ENCODE data around the gene SPDYE2.
"Not testable (repeated sequence)": the region's sequence is repeated elsewhere in the genome, so short reads cannot be mapped to it uniquely, and the experiment has no call there.

Gene SPDYE2

GRCh38 chr7:102550808-102551422 is at the start of gene SPDYE2:
TSS of gene SPDYE2 (plus strand) at chr7:102551226. CDS start at chr7:102553256, 2,030 bp downstream.
- DNase-seq (ENCODE audit: low read depth in 2 of 2) = not testable (repeated sequence)

DNA sequence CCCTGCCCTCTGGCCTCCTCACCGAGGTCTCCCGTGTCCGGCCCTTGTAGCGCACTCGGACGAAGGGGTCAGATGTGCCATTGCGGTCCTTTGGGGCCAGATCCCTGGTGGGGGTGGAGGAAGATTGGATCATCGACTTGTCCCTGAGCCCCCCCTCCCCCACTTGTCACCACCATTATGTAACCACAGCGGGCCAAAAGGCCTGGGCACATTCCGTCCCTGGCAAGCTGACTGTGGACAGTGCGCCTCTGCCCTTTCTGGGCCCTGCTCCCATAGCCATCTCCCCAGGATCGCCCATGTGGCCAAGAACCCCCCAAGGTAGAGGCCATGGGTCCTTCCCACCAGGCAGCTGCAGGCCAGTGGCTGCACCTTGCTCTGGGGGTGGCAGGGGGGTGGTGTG is 47.9 kb upstream of the SPDYE2 start:
- not testable (repeated sequence) for DNase-seq (ENCODE audit: low read depth in 2 of 2)

DNA sequence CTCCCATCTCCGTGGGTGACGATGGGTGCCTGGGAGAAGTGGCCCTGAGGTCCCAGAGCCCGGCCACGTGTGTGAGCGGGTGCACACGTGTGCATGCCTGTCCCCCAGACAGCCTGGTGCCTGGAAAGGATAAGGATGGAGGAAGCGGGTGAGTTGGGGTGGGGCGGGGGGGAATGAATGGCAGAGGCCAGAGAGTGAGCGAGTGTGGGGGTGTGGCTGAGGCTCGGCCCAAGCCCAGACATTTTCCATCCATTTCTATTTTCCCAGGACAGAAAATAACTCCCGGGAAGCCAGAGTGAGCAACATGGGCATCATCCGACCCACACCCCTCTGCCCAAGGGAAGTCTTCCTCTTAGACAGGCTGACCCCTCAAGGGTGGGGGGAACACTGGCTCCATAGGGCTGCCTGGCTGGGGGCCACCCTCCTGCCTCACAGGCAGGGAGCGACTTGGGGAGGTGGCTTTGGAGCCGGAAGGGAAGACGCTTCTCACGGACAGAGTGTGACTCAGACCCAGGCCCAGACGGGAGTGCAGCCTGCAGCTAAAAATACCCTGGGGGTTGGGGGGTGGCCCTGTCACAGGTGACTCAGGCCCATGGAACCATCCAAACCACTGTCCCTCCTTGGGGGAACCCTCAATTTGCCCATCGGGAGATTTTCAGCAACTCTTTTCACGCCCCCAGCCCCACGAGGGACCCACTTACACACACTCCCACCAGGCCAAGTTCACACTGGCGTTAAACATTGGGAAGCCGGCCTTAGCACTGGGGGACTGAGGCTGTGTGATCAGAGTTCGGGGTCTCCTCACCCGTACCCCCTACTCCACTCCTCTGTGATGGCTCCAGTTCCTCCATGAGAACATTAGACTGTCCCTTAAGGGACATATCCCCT is 45.5 kb upstream of the SPDYE2 start:
- DNase-seq (ENCODE audit: low read depth in 2 of 2) = not testable (repeated sequence)

DNA sequence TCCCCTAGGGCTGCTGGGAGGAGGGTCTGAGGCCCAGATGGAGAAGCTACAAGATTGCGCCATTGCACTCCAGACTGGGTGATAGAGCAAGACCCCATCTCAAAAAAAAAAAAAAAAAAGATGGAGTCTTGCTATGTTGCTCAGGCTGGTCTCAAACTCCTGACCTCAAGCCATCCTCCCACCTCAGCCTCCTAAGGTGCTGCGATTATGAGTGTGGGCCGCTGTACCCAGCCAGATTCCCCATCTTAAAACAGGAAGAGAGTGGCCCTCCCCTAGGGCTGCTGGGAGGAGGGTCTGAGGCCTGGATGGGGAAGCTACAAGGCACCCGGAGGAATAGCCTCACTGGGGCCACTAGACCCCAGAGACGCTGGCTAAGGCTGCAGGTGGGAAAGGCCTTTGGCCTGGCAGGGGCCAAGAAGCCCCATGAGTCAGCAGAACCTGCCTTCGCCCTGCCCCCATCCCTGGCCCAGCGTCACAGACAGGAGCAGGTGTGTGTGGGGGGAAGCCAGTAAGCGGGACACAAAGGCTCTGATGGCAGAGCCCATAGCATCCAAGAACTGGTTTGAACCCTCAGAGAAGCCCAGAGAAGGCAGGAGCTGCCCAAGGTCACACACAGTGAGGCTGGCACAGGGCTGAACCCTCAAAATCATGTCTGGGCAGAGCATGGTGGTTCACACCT is 43.5 kb upstream of the SPDYE2 start:
- not testable (repeated sequence) for DNase-seq (ENCODE audit: low read depth in 2 of 2)

DNA sequence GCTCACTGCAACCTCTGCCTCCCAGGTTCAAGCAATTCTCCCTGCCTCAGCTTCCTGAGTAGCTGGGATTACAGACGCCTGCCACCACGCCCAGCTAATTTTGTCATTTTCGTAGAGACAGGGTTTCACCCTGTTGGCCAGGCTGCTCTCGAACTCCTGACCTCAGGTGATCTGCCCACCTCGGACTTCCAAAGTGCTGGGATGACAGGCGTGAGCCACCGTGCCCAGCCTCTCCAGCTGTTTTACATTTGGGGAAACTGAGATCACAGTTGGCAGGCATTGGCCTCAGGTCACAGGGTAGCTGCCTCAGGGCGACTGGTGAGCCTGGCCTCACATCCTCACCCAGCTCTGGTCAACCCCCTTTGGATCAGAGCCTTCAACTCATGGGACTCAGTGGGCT is 40.5 kb upstream of the SPDYE2 start:
- DNase-seq (ENCODE audit: low read depth in 2 of 2) = not testable (repeated sequence)

GRCh38 chr7:102511860-102512522 is 39.0 kb upstream of the SPDYE2 start:
- not testable (repeated sequence) for DNase-seq (ENCODE audit: low read depth in 2 of 2)

- not testable (repeated sequence) for DNase-seq (ENCODE audit: low read depth in 2 of 2)
Observed at GRCh38 chr7:102512642-102513221, 38.3 kb upstream of the SPDYE2 start.

GRCh38 chr7:102514881-102515721 is 35.9 kb upstream of the SPDYE2 start:
- not testable (repeated sequence) for DNase-seq (ENCODE audit: low read depth in 2 of 2)

GRCh38 chr7:102515889-102516288 is 35.1 kb upstream of the SPDYE2 start:
- DNase-seq (ENCODE audit: low read depth in 2 of 2) = not testable (repeated sequence)

DNA sequence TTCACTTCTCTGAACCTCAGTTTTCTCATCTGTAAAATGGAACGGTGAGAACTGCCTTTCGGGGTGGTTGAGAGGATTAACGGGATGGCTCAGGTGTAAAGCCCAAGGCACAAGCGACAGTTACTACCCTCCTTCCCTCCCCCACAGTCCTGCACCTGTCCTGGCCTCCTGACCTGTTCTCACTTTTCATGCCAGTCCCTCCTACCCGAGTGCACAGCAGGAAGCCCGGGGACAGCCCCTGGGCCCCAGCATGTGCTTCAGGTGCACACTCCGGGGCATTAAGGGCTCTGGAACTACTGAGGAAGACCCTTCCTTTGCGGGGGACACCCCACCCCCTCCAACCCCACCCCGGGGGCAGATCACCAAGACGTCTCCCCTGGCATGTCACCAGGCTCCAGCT is 34.1 kb upstream of the SPDYE2 start:
- not testable (repeated sequence) for DNase-seq (ENCODE audit: low read depth in 2 of 2)

DNA sequence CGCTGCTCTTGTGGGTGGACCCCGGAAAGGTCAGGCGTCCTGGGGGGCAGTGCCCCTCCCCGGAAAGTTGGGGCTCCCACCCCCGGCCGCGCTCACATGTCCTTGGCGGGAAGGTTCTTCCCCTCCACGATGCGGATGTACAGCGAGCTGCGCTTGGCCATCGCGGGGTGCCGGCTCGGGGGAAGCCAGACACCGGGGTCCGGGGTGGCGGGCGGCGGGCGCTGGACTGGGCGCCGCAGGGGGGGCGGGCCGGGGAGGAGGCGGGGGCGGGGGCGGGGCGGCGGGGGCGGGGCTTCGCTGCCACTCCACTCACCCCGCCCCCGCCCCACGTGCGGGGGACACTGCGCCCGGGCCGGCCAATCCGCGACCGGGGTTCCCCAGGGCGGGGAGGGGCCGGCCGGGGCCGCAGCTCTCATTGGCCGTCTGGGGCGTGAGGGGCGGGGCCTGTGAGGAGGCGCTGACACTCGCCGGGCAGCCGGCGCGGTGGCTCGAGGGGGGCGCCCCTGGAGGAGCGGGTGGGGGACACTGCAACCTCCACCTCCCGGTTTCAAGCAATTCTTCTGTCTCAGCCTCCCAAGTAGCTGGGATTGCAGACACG is 33.4 kb upstream of the SPDYE2 start, which contains the start of gene RASA4B:
Gene RASA4B (minus strand): TSS at position 228 of the 598 bp plus-strand sequence. CDS start 67 bp downstream, at position 161.
- DNase-seq (ENCODE audit: low read depth in 2 of 2) = not testable (repeated sequence)

- DNase-seq (ENCODE audit: low read depth in 2 of 2) = not testable (repeated sequence)
Observed at GRCh38 chr7:102520797-102521196, 30.2 kb upstream of the SPDYE2 start.

- not testable (repeated sequence) for DNase-seq (ENCODE audit: low read depth in 2 of 2)
Observed at GRCh38 chr7:102524803-102525202, 26.2 kb upstream of the SPDYE2 start.

GRCh38 chr7:102527182-102527581 is 23.8 kb upstream of the SPDYE2 start:
- not testable (repeated sequence) for DNase-seq (ENCODE audit: low read depth in 2 of 2)

GRCh38 chr7:102527822-102528793 is 22.9 kb upstream of the SPDYE2 start:
- not testable (repeated sequence) for DNase-seq (ENCODE audit: low read depth in 2 of 2)

DNA sequence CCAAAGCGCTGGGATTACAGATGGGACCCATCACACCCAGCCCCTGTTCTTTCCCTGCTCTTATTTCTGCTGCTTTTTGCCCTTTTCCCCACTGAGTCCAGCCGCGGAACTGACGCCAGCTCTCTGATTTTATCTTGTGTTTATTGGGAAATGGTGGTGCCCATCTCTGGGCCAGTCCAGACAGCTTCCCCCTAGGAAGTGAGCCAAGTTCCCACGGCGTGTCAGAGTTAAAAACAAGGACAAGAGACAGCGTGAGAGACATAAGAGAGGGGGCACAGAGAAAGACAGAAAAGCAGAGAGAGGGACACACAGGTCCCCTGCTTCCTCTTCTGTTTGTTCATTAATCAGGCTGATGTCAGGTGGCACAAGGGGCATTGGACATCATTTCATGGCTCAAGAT is 19.4 kb upstream of the SPDYE2 start:
- DNase-seq (ENCODE audit: low read depth in 2 of 2) = not testable (repeated sequence)

- DNase-seq (ENCODE audit: low read depth in 2 of 2) = not testable (repeated sequence)
Observed at GRCh38 chr7:102532127-102532526, 18.9 kb upstream of the SPDYE2 start.

DNA sequence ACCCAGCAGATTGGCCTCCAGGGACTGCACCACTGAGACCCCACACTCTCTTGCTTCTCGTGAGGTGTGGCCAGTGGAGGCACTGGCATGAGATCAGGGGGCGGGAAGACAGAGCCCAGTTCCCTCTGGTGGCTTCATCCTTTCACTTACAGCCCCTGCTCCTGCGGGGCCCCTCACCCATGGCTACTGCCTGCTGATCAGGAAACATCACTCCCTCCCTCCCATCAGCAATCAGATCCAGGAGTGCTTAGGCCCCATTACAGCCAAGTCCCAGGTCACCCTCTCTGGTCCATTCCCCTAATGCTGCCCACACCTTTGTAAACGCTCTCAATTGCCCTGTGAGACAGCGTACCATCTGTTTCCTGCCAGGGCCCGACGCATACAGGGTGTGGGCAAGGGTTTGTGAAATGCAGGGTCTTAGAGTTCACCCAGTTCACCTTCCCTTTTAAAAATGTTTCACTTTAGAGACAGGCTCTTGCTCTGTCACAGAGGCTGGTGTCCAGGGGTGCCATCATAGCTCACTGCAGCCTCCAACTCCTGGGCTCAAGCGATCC is 15.9 kb upstream of the SPDYE2 start:
- not testable (repeated sequence) for DNase-seq (ENCODE audit: low read depth in 2 of 2)

Data from activated CD4-positive, alpha-beta T cell treated with anti-CD3 and anti-CD28 coated beads for 24 hours (primary cell).